ENCODE results near the gene MGAT5B. TPM values are rescaled to one million over a fixed set of nuclear protein-coding genes. Genes with fewer than 3 reads are reported as not detected.

Gene MGAT5B
- total RNA-seq, 1 donor = 0.36 TPM

- Histone ChIP-seq H2AFZ (ENCODE audit: low read length) (no peak overlapping the region), H3K27me3 (ENCODE audit: insufficient read depth, low read length) (peaks cover 6% of the 10 kb centered on the region), H3K4me2 (ENCODE audit: insufficient read depth, low read length) (no peak overlapping the region), H3K9me3 (ENCODE audit: low read depth, low read length) (no peaks in the 10 kb centered on the region), H3K4me1 (ENCODE audit: insufficient read depth, low read length) (no peaks in the 10 kb centered on the region), H3K27ac (ENCODE audit: low read depth, low read length) (no peak overlapping the region), H3K79me2 (ENCODE audit: insufficient read depth, low read length) (no peaks in the 10 kb centered on the region), H3K4me3 (ENCODE audit: insufficient read depth, low read length) (no peak overlapping the region), H3K36me3 (ENCODE audit: insufficient read depth, low read length) (no peaks in the 10 kb centered on the region), H4K20me1 (ENCODE audit: insufficient read depth, low read length) (no peaks in the 10 kb centered on the region)
- peak; percentile 58 for DNase-seq (ENCODE audit: insufficient read length, low spot score, missing footprints)
- TF ChIP-seq, protein P1, sequence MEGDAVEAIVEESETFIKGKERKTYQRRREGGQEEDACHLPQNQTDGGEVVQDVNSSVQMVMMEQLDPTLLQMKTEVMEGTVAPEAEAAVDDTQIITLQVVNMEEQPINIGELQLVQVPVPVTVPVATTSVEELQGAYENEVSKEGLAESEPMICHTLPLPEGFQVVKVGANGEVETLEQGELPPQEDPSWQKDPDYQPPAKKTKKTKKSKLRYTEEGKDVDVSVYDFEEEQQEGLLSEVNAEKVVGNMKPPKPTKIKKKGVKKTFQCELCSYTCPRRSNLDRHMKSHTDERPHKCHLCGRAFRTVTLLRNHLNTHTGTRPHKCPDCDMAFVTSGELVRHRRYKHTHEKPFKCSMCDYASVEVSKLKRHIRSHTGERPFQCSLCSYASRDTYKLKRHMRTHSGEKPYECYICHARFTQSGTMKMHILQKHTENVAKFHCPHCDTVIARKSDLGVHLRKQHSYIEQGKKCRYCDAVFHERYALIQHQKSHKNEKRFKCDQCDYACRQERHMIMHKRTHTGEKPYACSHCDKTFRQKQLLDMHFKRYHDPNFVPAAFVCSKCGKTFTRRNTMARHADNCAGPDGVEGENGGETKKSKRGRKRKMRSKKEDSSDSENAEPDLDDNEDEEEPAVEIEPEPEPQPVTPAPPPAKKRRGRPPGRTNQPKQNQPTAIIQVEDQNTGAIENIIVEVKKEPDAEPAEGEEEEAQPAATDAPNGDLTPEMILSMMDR (IDR thresholded peaks at IDR 0.05; ENCODE audit: extremely low read depth, low read depth, low read length) = no peak
Measured at GRCh38 chr17:76927577-76927976, 59.4 kb downstream of the MGAT5B start.

DNA sequence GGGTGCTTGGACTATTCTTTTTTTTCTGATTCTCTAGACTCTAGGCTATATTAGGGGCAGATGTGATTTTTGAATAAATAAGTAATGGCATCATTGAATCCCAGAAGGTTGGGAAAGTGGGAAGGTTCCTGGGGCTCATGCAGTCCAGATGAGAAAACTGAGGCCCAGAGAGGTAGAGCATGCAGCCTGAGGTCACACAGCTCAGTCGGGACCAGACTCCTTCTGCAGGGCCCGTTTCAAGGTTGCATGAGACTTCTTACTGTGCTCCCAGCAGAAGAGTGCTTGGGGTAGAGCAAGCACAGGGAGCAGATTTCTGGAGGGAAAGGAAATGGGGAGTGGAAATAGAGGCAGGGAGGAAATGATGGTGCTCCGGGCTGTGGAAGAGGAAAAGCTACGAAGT, 59.8 kb downstream of the MGAT5B start:
- Histone ChIP-seq H3K79me2 (ENCODE audit: insufficient read depth, low read length) (no peaks in the 10 kb centered on the region), H3K4me1 (ENCODE audit: insufficient read depth, low read length) (no peaks in the 10 kb centered on the region), H4K20me1 (ENCODE audit: insufficient read depth, low read length) (no peaks in the 10 kb centered on the region), H3K27me3 (ENCODE audit: insufficient read depth, low read length) (peaks cover 6% of the 10 kb centered on the region), H3K36me3 (ENCODE audit: insufficient read depth, low read length) (no peaks in the 10 kb centered on the region), H3K27ac (ENCODE audit: low read depth, low read length) (no peak overlapping the region), H3K4me2 (ENCODE audit: insufficient read depth, low read length) (no peak overlapping the region), H3K4me3 (ENCODE audit: insufficient read depth, low read length) (no peak overlapping the region), H2AFZ (ENCODE audit: low read length) (no peak overlapping the region), H3K9me3 (ENCODE audit: low read depth, low read length) (no peaks in the 10 kb centered on the region)
- TF ChIP-seq, protein P1 (IDR thresholded peaks at IDR 0.05; ENCODE audit: extremely low read depth, low read depth, low read length) = no peak
- DNase-seq (ENCODE audit: insufficient read length, low spot score, missing footprints) = peak; percentile 39

DNA sequence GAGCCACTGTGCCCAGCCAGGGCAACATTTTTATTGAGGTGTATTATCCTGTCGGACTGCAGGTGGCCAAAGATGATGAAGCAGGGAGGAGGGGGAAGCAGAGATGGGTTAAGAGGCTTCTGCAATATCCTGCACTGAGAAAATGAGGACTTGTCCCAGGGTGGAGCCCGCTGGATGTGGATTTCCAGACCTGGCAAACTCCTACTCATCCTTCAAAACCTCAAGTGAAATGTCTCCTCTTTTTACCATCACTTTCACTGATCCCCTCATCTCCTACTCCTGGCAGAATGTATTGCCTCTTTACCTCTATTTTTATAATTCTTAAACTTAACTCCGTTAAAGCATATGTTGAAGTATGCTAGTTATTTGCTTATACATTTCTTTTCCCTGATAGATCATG, 60.9 kb downstream of the MGAT5B start:
- Histone ChIP-seq H3K79me2 (ENCODE audit: insufficient read depth, low read length) (no peaks in the 10 kb centered on the region), H3K36me3 (ENCODE audit: insufficient read depth, low read length) (no peaks in the 10 kb centered on the region), H3K27me3 (ENCODE audit: insufficient read depth, low read length) (peaks cover 14% of the 10 kb centered on the region), H4K20me1 (ENCODE audit: insufficient read depth, low read length) (no peaks in the 10 kb centered on the region), H3K27ac (ENCODE audit: low read depth, low read length) (no peak overlapping the region), H2AFZ (ENCODE audit: low read length) (no peak overlapping the region), H3K9me3 (ENCODE audit: low read depth, low read length) (no peaks in the 10 kb centered on the region), H3K4me1 (ENCODE audit: insufficient read depth, low read length) (no peaks in the 10 kb centered on the region), H3K4me2 (ENCODE audit: insufficient read depth, low read length) (no peak overlapping the region), H3K4me3 (ENCODE audit: insufficient read depth, low read length) (no peak overlapping the region)
- peak; percentile 67 for DNase-seq (ENCODE audit: insufficient read length, low spot score, missing footprints)
- TF ChIP-seq, protein P1 (IDR thresholded peaks at IDR 0.05; ENCODE audit: extremely low read depth, low read depth, low read length) = no peak

DNA sequence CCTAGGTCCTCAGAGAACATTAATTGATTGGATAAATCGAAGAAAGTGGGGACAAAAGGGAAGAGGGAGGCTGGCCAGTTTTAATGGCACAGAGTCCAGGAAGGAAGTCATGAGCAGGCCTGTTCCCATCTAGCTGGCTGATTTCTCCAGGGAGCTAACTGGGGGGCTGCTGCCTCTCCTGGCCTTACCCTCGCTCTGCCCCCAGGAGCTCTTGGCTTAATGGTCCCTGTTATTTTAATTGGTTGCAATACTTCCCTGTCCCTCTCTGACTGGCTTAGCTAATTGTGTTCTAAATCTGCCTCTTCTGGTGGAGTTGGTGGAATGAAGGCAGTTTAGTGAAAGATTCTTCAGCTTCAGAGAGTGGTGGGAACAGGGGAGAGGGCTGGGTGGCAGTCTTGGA, 61.4 kb downstream of the MGAT5B start:
- H2AFZ ChIP-seq (ENCODE audit: low read length) = no peak overlapping the region
- no peaks in the 10 kb centered on the region for H4K20me1 ChIP-seq (ENCODE audit: insufficient read depth, low read length)
- H3K36me3 ChIP-seq (ENCODE audit: insufficient read depth, low read length) = no peaks in the 10 kb centered on the region
- H3K27ac ChIP-seq (ENCODE audit: low read depth, low read length) = no peak overlapping the region
- no peaks in the 10 kb centered on the region for H3K79me2 ChIP-seq (ENCODE audit: insufficient read depth, low read length)
- H3K4me1 ChIP-seq (ENCODE audit: insufficient read depth, low read length) = no peaks in the 10 kb centered on the region
- TF ChIP-seq, protein P1 (IDR thresholded peaks at IDR 0.05; ENCODE audit: extremely low read depth, low read depth, low read length) = no peak
- H3K9me3 ChIP-seq (ENCODE audit: low read depth, low read length) = no peaks in the 10 kb centered on the region
- peak; percentile 43 for DNase-seq (ENCODE audit: insufficient read length, low spot score, missing footprints)
- H3K4me3 ChIP-seq (ENCODE audit: insufficient read depth, low read length) = no peak overlapping the region
- peaks cover 19% of the 10 kb centered on the region for H3K27me3 ChIP-seq (ENCODE audit: insufficient read depth, low read length)
- no peak overlapping the region for H3K4me2 ChIP-seq (ENCODE audit: insufficient read depth, low read length)

Measured in osteoblast (primary cell).